ENCODE data around the gene SLC2A10.

SLC2A10 gene

DNA sequence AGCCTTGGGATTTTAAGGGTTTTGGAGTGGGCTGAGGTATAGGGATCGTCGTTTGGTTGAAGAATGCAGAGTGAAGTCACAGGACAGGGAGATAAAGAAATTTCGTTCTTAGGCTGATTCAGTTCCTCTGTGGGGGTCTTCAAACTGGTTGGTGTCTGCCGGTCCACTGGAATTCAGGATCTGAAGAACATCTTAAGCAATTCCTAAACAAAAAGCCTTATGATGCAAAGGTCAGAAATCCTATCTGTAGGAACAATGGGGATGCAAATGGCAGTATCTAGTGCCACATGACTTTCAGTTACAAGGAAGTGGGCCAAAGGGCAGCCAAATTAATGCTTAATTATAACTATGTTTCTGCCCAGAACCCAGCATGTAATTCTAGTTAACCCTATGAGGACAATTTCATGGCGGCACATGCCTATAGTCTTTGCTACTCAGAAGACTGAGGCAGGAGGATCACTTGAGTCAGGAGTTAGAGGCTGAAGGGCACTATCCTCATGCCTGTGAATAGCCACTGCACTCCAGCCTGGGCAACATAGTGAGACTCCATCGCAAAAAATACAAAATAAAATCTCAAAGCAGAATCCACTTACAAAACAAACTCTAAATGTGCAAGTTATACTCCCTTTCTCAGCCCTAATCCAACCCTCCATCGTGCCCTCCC is 4.6 kb upstream of the SLC2A10 start:
- DNase-seq, result no peak

DNA sequence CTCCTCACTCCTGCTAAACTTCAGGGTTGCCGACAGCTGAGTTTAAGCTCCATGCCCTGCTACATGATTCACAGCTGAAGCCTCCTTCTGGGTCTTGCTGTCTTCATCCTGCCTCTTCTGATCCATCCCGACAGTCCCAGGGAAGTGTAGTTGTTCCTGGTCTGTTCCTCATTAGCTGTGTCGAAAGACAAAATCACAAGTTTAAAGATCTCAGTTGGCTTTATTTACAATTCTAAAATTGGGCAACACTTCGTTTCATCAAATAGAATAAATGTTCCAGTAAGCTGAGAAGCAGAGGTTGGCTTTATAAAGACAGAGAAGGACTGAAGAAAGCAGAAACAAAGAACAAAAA is 4.1 kb upstream of the SLC2A10 start:
- DNase-seq, result no peak

DNA sequence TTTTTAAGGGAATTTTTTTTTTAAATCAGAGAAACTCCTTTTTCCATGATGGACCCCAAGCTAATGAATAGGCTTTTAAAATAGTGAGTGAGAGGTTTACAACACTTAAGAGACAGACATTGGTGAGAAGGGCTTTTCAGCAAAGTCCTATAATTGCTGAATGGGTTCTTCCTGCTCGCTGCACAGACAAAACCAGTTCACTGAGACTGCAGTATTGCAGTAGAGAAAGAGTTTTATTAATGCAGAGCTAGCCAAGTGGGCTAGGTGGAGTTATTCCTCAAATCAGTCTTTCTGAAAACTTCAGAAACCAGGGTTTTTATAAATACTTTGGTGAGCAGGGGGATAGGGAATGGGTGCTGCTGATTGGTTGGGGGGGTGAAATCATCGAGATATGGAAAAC is 3.2 kb upstream of the SLC2A10 start:
- no peak for DNase-seq

DNA sequence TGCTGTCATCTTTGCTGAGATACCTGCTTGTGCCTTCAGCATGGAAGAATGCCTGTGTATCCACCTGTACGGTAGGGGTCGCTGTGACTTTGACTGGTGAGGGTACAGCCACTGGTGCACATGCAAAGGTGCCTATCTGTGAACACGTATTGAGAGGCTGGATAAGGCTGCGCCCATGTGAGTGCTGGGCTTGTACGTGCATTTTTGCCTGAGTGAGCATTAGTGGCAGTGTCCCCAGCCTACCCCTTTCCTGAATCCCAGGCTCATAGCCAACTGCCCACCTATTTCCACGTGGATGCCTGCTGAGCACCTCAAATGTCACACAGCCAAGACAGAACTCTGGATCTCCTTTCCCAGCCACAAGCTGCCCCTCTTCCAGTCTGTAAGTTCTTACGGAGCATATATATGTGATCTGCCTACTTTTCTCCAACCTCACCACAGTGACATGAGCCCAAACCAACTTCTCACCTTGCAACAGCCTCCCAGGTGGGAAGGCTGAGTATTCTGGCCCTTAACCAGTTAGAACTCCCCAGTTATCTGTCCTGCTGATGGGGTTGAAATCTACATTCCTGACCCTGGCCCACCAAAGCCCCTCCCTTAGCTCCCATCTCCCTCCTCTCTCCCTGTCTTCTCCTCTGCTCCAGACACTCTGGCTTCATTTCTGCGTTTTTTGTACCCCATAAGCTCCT is 1.1 kb upstream of the SLC2A10 start:
- no peak for DNase-seq

DNA sequence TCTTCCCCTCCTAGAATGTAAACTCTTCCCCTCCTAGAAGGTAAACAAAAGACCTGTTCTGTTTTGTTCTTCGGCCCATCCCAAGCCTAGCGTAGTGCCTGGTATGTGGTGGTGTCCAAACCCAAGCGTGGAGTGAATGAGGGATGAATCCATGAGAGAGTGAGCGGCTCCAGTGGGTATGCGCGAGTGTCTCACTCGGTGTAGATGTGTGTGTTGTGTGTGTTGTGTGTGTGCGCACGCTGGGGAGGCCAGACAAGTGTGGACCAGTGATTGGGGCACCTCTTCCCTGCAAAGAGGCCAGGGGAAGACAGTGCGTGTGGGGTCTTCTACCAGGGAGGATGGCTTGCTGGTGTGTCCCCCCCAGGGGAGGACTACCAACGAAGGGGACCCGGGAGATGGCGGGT is 392 bp upstream of the SLC2A10 start:
- no peak for DNase-seq

DNA sequence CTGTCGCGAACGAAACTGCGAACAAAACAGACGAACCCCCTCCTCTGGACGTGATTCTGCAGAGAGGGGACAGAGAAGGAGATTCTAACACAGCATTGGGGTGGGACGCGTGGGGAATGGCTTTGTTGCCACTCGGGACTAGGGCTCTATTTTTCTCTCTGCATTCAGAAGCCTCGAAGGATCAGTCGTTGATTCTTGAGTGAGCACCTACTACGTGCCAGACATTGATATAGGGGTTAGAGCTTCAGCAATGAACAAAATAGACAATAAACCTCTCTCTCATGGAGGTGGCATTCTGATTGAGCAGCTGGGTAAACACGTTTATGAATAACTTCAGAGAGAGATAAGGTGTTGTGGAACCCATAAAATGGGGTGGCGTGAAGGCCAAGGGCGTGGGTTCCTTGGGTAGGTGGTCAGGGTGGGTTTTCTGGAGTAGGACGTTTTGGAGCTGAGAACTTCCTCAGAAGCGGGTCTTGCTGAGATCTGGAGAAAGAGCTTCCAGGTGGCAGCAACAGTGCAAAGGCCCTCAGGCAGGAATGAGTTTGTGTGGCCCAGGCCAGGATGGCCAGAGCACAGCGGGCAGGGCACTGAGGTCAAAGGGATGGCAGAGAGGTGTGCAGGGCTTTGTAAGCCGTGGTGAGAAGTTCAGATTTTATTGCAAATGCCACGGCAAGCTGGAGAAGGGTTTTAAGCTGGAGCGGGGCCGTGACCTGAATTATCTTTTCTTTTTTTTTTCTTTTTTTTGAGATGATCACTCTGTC is 884 bp downstream of the SLC2A10 start:
- no peak for DNase-seq

DNA sequence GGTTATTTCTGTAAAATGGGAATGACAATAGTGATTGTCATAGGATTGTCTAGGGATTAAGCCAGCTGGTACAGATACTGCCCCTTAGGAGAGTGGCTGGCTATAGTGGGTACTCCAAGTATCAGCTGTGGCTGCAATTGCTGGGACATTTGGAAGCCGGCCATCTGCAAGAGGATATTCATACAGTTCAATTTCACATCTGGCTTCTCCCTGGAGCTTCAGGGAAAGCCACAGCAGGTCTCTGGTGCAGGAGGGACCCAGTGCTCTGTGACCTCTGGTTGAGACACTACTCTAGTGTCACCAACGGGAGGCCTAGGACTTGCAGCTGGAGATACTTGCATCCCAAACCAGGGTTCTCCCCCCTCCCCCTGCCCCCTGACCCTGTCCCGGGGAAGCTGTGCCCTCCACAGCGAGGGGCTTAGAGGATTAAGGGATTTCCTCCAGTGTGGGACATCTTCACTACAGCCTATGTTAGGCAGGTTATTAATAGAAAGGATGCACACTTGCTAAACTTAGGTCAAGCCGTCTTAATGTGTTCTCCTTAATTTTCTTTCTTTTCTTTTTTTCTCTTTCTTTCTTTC is 2.7 kb downstream of the SLC2A10 start:
- no peak for DNase-seq

DNA sequence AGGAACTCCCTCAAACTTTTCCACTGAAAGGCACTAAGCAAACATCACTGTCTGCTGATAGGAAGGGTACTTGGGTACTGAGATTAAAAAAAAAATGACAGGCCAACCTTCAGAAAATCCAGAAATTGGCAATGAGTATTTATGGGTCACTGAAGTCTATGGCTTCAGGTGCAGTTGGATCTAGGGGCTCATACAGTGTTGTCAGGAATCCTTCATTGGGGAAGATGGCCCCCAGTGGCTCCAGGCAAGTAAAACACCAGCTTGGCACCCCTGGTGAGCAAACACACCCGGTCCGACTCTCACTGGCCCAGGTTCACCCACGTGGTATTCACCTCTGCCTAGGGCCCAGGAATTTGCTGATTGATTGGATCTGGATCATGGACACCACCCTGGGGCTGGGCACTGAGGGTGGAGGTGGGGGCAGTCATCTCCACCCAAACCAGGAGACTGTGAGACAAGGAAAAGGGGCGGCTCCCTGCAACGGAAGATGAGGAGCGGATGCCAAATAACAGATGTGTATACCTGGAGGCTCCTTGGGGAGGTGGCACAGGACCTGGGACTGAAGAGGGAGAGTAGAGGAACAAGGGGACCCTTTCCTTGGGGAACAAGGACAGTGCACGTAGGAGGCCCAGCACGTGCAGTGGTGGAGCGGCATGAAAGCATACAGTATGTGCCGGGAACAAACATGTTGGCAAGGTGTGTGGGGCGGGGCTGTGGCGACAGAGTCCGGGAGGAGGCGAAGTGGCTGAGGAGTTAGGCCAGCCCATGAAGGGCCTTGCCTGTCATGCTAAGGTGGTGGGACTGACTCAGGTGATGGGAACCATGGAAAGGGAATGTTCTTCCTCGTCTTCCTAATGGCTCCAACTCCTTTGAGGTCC is 4.7 kb downstream of the SLC2A10 start:
- no peak for DNase-seq

DNA sequence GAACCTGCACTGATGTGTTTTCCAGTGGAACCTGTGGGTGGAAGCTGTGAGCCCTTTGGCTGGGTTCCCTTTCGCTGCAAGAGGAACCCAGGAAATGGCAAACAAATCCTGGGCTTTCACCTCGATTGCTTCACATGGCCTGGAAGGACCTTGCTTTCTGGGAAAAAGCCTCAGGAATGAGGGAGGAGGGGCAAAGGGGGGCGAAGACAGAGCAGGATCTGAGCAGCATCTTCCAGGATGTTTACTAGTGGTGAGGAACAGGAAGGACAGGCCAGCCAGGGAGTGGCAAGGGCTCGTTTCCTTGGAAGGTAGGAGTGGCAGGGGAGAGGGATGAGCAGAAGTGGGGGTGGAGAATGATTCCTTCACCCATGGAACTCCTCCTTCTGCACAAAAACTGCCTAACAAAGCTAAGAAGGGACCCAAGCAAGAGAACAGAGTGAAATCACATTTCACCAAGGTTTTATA is 5.9 kb downstream of the SLC2A10 start:
- no peak for DNase-seq

DNA sequence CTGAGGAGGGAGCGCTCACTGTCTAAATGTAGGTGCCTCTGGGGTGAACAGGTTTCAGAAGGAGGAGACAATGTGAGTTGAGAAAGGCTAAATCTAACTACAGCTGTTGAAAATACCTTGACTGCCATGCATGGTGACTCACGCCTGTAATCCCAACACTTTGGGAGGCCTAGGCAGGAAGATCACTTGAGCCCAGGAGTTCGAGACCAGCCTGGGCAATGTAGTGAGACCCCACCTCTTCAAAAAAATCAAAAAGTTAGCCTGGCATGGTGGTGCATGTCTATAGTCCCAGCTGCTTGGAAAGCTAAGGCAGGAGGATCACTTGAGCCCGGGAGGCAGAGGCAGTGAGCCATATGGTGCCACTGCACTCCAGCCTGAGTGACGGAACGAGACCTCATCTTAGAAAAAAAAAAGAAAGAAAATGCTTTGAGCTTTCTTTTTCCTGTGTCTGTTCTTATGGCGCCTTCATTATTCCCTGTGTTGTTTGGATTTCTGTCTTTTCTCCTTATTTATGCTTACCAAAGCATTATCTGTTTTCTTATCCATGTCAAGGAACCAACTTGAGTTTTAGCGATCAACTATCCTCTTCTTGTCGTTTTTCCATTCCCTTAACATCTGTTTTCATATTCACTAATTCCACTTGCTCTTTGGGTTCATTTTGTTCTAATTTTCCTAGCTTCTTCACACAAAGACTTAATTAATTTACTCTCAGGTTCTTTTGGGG is 8.5 kb downstream of the SLC2A10 start:
- DNase-seq, result no peak

DNA sequence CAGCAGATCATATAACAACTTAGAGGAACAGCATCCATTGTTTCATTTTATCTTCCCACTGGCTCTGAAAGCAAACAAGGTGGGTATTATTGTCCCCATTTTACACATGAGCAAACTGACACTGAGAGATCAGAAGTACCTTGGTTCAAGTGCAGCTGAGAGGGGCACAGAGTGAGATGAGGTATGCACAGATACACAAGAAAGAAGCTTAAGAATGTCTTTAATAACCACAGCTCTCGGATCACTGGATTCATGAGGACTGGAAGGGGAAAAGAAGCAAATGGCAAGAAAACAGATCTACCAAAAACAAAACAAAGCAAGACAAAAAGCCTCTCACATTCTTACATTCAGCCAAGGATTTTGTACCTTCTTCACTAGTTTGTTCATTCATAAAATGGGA is 10.6 kb downstream of the SLC2A10 start:
- no peak for DNase-seq

DNA sequence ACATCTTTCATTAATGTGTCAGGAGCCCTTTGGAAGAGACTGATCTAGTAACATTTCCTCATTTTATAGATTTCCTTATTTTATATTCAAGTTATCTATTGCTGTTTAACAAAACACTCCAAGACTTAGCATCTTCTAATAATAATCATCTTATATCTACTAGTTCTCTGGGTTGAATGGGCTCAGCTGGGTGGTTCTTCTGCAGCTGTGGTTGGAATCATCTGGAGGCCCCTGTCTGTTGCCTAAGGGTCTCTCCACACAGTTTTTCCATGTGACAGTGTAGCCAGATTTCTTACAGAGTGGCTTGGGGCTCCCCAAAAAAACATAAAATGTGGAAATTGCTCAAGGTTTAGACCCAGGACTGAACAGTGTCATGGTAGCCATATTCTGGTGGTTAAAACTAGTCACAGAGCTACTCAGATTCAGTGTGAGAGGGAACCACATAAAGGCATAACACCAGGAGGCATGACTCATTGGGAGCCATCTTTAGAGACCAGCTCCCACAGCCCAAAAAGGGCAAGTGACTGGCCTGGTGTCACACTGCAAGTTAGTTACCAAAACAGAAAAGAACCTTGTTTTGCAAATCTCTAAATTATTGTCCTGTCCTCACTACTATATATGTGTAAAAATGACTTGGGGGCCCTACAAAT is 11.5 kb downstream of the SLC2A10 start:
- DNase-seq, result no peak

DNA sequence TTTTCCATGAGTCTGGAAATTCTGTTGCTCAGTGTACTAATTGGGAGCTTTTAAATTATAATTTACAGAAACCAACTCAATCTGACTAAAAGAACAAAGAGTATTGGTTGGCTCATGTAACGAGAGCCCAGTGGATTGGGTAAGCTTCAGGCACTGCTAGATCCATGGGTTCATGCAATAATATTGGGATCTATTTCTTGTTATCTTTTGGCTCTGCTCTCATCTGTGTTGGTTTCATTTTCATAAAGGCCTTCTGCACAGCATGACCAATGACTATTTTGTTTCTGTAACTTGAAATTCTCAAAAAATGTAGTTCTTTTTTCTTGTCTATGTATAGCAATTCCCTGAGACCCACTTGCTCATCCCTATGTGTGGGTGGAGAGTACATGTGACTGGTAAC is 12.0 kb downstream of the SLC2A10 start:
- DNase-seq, result no peak

DNA sequence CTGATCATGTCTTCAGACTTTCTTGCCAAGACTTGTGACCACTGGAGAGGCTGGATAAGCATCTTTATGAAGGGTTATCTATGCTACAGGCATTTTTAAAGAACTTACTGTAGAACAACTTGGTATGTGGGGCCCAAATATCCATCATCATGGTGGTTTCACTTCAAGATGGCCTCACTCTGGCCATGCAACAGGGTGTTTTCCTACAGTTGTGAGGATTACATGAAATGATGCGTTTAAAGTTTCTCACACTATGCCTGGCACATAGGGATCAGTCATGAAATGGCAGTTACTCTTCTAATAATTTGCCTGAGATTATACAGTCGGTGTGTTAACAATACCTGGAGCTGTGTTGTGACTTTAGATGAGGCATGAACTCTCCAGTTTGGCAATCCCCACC is 13.0 kb downstream of the SLC2A10 start:
- no peak for DNase-seq

DNA sequence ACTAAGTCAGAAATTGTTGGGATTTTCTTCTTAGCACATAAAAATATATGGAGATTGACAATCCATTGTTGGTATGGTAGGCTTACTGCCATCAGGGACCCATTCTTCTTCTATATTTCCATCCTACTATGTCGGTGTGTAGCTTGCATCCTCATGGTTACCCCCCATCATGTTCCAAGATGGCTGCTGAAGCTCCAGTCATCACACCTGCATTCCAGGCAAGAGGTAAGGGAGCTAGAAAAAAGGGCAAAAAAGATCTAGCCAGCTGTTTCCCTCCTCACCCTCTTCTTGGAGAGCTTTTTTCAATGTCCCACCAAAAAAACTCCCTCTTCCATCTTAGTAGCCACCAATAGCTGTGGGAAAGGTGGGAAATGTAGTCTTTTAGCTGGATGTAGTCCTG is 13.6 kb downstream of the SLC2A10 start:
- DNase-seq, result no peak

DNA sequence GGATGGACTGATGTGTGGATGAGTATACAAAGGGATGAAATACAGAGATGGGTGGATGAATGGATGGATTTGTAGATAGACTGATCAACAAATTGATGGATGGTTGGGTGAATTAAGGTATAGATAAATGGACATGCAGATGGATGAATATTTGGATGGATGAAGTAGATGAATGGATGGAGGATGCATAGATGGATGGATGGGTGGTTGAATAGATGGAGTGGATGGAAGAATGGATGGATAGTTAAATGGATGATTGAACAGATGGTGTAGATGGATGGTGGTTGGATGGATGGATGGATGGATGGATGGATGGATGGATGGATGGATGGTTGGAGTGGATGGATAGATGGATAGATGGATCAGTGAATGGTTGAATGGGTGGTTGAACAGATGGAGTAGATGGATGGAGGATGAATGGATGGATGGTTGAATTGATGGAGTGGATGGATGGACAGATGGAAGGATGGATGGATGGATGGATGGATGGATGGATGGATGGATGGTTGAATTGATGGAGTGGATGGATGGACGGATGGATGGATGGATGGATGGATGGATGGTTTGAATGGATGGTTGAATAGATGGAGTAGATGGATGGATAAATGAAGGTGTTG is 15.0 kb downstream of the SLC2A10 start:
- no peak for DNase-seq

DNA sequence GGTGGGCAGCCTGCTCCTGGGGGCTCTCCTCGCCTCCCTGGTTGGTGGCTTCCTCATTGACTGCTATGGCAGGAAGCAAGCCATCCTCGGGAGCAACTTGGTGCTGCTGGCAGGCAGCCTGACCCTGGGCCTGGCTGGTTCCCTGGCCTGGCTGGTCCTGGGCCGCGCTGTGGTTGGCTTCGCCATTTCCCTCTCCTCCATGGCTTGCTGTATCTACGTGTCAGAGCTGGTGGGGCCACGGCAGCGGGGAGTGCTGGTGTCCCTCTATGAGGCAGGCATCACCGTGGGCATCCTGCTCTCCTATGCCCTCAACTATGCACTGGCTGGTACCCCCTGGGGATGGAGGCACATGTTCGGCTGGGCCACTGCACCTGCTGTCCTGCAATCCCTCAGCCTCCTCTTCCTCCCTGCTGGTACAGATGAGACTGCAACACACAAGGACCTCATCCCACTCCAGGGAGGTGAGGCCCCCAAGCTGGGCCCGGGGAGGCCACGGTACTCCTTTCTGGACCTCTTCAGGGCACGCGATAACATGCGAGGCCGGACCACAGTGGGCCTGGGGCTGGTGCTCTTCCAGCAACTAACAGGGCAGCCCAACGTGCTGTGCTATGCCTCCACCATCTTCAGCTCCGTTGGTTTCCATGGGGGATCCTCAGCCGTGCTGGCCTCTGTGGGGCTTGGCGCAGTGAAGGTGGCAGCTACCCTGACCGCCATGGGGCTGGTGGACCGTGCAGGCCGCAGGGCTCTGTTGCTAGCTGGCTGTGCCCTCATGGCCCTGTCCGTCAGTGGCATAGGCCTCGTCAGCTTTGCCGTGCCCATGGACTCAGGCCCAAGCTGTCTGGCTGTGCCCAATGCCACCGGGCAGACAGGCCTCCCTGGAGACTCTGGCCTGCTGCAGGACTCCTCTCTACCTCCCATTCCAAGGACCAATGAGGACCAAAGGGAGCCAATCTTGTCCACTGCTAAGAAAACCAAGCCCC is 16.0 kb downstream of the SLC2A10 start:
- no peak for DNase-seq

DNA sequence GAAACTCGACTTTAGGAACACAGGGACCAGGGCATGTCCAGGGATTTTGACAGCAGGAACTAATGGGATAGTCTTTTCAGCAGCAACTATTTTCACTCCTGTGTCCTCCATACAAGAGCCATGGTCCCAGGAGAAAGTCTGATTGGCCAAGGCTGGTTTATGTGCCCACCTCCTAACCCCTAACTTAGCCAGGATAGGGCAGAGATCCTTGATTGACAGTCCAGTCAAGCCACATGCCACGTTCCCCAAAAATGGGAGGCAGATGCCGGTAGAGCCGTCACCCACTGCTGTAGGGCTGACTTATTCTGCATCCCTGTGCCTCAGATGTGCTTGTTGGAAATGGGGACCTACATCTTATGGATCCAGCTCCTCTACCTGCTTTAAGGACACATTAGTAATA is 22.3 kb downstream of the SLC2A10 start:
- no peak for DNase-seq

DNA sequence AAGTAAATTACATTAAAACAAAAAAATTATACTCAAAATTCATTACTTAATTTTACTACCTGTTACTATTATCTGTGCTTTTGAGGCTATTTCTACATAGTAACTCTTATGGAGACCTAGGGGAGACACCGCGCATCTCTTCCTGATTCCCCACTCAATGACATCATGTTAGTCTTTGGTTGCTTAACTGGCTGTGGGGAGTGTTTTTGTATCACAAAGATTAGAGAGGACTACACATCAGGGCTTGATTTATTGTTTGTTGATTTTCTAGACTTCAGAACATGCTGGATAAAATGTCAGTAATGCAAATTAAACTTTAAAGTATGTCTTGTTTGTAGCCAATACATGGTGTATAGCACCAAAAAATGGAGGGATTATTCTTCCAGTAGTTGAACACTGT is 26.0 kb downstream of the SLC2A10 start:
- no peak for DNase-seq

All from stimulated activated naive CD4-positive, alpha-beta T cell (primary cell).